ENCODE data around the gene GALK2.
"Not testable (repeated sequence)": the region's sequence is repeated elsewhere in the genome, so short reads cannot be mapped to it uniquely, and the experiment has no call there.

The GALK2 gene

DNA sequence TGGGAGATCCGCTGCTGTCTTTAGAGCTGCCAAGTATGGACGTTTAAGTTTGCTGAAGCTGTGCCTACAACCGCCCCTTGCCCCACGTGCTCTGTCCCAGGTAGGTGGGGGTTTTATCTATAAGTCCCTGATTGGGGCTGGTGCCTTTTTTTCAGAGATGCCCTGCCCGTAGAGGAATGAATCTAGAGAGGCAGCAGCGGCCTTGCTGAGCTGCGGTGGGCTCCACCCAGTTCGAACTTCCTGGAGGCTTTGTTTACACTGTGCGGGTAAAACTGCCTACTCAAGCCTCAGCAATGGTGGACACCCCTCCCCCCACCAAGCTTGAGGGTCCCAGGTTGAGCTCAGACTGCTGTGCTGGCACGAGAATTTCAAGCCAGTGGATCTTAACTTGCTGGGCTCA lies 169.6 kb downstream of the GALK2 start:
- no peak overlapping the region for H3K4me3 ChIP-seq (replicated peaks in 1 of 2; ENCODE audit: low read depth in 2 of 2, low read length in 2 of 2)
- no peak for DNase-seq (ENCODE audit: low read depth in 2 of 2)
- TF ChIP-seq, protein P1, sequence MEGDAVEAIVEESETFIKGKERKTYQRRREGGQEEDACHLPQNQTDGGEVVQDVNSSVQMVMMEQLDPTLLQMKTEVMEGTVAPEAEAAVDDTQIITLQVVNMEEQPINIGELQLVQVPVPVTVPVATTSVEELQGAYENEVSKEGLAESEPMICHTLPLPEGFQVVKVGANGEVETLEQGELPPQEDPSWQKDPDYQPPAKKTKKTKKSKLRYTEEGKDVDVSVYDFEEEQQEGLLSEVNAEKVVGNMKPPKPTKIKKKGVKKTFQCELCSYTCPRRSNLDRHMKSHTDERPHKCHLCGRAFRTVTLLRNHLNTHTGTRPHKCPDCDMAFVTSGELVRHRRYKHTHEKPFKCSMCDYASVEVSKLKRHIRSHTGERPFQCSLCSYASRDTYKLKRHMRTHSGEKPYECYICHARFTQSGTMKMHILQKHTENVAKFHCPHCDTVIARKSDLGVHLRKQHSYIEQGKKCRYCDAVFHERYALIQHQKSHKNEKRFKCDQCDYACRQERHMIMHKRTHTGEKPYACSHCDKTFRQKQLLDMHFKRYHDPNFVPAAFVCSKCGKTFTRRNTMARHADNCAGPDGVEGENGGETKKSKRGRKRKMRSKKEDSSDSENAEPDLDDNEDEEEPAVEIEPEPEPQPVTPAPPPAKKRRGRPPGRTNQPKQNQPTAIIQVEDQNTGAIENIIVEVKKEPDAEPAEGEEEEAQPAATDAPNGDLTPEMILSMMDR (IDR thresholded peaks at IDR 0.05; ENCODE audit: low read depth, low read length) = no peak

DNA sequence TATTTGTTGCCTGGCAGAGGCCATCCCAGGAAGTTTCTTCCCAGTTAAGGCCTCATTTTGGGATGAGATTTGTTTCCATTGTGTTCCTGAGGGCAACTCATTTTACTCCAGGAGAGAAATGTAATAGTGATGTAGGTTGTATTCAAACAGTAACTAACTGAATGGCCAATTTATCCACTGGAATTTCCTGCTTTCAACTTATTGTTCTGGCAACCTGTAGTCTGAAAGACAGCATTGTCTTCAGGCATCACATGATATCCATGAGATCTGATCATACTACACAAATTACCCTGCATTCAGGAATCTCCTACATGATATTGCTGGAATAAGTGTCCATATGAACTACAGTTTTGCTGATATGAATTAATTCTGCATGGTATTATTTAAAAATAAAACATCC lies 173.5 kb downstream of the GALK2 start:
- no peak overlapping the region for H3K4me3 ChIP-seq (replicated peaks in 1 of 2; ENCODE audit: low read depth in 2 of 2, low read length in 2 of 2)
- TF ChIP-seq, protein P1 (IDR thresholded peaks at IDR 0.05; ENCODE audit: low read depth, low read length) = no peak
- no peak for DNase-seq (ENCODE audit: low read depth in 2 of 2)

DNA sequence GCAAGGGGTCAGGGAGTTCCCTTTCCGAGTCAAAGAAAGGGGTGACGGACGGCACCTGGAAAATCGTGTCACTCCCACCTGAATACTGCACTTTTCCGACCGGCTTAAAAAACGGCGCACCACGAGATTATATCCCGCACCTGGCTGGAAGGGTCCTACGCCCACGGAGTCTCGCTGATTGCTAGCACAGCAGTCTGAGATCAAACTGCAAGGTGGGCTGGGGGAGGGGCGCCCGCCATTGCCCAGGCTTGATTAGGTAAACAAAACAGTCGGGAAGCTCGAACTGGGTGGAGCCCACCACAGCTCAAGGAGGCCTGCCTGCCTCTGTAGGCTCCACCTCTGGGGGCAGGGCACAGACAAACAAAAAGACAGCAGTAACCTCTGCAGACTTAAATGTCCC lies 184.4 kb downstream of the GALK2 start:
- DNase-seq (ENCODE audit: low read depth in 2 of 2); H3K4me3 ChIP-seq (replicated peaks in 1 of 2; ENCODE audit: low read depth in 2 of 2, low read length in 2 of 2): not testable (repeated sequence)

DNA sequence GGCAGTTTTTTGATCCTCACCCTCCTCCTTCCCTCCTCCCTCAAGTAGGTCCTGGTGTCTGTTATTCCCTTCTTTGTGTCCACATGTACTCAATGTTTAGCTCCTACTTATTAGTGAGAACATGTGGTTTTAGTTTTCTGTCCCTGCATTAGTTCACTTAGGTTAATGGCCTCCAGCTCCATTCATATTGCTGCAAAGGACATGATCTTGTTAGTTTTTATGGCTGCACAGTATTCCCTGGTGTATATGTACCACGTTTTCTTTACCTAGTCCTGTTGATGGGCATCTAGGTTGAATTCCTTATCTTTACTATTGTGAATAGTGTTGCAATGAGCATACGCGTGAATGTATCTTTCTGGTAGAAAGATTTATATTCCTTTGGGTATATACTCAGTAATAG lies 191.3 kb downstream of the GALK2 start:
- TF ChIP-seq, protein P1 (IDR thresholded peaks at IDR 0.05; ENCODE audit: low read depth, low read length) = no peak
- no peak for DNase-seq (ENCODE audit: low read depth in 2 of 2)

DNA sequence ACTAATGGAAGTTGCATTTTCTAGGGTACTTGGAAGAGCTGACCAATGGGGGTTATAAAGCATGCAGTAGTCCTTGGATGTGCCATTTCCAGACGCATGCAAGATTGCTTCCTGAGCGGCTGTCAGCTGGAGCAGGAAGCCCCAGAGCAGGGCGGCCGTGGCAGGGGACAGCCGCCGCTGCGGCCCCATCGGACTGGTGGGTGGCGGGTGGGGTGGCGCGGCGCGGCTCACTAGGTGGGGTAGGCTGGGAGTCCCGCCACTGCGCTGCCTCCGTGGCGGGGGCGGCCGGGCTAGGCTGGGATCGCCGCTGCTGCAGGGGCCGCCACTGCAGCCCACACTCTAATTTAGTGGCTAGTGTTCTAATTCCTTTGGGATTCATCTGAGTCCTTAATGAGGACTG lies 196.4 kb downstream of the GALK2 start:
- H3K4me3 ChIP-seq (replicated peaks in 1 of 2; ENCODE audit: low read depth in 2 of 2, low read length in 2 of 2) = no peak overlapping the region
- no peak for DNase-seq (ENCODE audit: low read depth in 2 of 2)
- TF ChIP-seq, protein P1 (IDR thresholded peaks at IDR 0.05; ENCODE audit: low read depth, low read length) = no peak

More for the DNA sequence above, 191.3 kb downstream of the GALK2 start:
- H3K4me3 ChIP-seq (replicated peaks in 1 of 2; ENCODE audit: low read depth in 2 of 2, low read length in 2 of 2) = no peak overlapping the region

DNA sequence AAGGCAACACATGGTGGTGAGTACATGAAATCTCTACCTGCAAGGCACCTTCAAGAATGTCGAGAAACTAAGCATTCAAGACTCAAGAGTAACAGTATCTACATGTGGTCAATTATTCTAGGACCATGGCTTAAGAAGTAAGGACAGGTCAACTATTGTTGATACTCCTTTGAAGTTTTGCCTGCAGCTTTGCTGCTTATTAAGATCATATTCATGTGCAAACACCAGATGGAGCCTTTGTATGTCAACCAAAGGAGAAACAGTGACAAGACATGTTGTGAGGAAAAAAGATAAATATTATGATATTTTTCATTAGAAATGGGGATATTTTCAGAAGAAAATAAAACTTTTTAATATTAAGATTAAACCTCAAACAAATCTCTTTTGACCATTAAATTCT lies 200.7 kb downstream of the GALK2 start:
- TF ChIP-seq, protein P1 (IDR thresholded peaks at IDR 0.05; ENCODE audit: low read depth, low read length) = peak; percentile 28
- DNase-seq (ENCODE audit: low read depth in 2 of 2) = peak; percentile 62 to 70

DNA sequence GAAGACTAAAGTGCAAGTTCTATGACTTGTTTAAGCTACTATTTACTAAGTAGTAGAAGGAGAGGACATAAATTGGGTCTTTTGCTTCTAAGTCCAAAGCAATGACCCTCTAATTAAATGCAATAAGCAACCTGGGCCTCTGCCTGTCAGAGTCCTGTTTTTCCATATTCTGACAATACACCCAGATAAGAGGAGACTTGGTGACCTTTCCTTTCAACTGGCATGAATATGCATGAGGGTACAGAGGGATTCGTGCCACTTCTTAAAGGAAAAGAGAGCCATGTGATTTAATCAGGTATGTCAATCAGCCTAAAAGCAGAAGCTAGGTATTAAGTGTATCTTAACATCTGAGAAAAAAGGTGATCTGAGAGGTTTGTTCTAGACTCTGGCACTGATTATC lies 202.3 kb downstream of the GALK2 start:
- TF ChIP-seq, protein P1 (IDR thresholded peaks at IDR 0.05; ENCODE audit: low read depth, low read length) = no peak
- H3K4me3 ChIP-seq (replicated peaks in 1 of 2; ENCODE audit: low read depth in 2 of 2, low read length in 2 of 2) = no peak overlapping the region
- no peak for DNase-seq (ENCODE audit: low read depth in 2 of 2)

More for the DNA sequence above, 200.7 kb downstream of the GALK2 start:
- H3K4me3 ChIP-seq (replicated peaks in 1 of 2; ENCODE audit: low read depth in 2 of 2, low read length in 2 of 2) = no peak overlapping the region

Data from cardiac fibroblast (primary cell).